T-helper 2 cell (primary cell): ENCODE results near the gene C1QA.
A peak's percentile ranks its signal among the peaks of the same experiment; 100 is the strongest.

Experiments
- DNase-seq, 5 experiments: peaks; one replicate each; pipeline versions ENCODE4 v3.0.0 to v3.0.0-alpha.2; 2012 to 2022

Gene C1QA

DNA sequence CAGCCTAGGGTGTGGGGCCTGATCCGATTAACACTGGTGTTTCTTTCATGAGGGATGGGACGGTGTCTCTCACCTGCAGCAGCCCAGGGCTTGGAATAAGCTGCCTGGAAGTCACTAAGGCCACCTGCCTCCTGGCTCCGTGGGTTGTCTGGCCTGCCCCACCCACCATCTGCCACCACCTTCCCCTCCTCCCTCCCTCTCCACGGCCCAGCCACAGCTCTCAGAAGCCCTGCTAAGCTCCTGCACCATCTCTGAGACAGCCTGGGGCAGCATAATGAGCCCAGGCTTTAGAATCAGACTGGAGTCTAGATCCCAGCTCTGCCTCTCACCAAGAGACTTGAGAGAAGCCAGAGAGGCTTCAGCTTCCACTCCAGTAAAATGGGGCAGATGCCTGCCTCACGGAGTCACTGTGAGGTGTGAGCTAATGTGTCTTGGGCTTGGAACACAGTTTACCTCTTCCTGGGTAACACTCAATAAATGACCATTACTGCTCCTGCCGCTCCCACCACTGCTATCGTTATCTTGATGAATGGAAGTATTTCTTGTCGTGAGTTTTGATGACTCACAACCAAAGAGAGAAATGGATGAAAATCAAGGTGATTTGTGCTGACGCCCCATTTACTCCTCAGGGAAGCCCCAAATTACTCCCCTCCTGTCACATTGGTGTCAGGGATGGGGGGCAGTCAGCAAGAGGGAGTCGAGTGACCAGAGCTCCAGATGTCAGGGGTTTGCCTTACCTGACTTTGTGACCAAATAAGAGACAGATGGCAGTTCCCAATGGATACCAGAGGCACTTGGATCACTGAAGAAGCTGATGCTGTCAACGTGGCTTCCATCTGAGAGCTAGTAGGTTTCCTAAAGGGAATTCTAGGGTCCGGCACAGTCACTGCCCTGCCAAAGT is 23.5 kb upstream of the C1QA start:
- DNase-seq = no peak

DNA sequence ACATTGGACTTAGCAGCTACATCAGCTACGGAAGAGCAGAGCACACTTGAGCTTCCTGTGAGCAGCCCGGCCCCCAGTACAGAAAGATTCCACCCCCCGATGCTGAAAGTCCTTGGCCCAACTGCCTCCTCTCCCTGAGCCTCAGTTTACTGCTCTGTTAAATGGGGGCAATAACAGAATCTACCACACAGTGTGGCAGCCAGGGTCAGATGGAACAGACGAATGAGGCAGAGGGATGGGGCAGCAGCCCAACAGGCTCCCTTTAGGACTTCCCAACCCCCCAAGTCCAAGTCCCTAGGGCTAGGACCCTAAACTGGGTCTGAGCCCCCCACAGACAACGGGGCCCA is 22.9 kb upstream of the C1QA start:
- no peak for DNase-seq

DNA sequence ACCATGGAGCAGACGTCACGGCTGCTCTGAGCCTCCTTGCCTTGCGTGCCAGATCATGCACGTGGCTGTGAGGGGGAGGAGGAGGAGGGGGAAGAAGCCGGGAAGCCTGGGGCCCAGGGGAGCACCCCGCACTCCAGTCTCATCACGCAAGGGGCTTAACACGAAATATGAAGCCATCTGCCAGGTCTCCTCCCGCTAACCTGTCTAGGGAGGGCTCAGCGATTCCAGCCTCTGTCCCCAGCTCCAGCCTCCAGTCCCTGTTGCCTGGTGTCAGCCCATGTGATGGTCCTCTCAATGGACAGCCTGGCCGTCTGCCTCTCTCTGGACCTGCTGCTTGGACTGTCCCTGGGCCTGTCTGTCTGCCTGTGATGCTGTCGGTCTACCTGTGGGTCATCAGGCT is 22.5 kb upstream of the C1QA start:
- no peak for DNase-seq

DNA sequence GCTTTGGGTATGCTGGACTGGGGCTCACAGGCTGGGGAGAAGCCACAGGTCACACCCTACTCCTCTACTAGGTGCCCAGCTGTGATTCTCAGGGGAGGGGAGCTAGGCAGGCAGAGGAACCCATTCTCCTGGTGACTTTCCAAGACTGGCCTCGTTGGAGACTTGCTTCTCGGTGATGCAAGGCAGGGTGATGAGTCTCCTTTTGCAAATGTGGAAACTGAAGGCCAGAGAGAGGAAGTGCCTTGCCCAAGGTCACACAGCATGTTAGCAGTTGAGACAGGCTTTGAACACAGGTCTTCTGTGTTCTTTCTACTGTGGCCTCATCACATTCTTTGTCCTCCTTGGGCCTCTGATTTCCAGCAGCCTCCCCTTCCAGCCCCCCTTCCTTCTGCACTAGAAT is 20.5 kb upstream of the C1QA start:
- DNase-seq = no peak

DNA sequence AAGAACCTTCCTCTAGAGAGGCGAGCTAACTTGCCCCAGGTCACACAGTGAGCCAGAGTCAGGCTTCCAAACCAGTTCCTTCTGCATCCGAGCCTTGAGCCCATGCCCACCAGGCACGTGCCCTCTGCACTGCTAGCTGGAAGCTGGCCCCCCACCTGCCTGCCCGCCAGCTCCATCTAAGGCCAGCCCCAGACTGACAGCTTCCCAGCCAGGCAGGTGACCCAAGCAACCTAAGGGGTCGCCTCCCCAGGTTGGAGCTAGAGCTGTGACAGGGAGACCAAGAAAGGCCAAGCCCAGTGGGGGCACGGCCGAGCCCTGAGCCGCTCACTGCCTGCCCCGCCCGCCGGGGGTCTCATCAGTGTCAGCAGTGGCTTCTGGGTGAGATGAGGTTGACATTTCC is 19.9 kb upstream of the C1QA start:
- DNase-seq = no peak

DNA sequence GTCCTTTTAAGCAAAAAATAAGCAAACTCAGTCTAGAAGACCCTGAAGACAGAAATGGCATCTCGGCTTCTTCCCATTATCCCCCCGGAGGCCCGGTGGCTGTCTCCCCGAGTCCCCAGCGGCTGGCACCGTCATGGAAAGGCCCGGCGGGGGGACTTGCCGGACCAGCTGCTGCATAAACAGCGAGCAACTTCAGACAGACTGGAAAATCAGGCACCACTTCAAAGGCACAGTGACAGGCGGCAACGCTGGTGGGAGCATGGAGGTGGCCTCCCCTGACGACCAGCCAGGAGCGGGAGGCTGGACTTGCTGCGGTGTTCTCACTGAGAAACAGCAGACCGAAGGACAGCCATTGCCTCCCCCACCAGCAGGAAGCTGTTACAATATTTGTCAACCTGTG is 18.4 kb upstream of the C1QA start:
- DNase-seq = no peak

DNA sequence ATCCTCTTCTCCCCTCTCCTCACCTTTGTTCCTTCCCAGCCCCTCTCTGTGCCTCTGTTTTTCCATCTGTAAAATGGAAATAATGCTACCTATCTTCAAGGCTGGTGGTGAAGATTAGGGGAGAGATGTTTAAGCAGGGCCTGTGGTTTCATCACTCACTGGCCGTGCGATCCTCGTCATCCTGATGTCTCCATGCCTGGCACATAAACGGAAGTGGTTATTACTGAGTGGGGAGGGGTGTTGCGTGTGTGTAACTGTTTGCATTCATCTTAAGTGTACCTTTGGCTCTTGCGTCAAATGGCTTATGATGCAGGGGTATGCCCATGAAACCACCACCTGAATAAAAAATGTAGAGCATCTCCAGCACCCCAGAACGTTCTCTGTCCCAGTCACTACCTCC is 17.2 kb upstream of the C1QA start:
- peak in 1 of 5 experiments; percentile 19 for DNase-seq

DNA sequence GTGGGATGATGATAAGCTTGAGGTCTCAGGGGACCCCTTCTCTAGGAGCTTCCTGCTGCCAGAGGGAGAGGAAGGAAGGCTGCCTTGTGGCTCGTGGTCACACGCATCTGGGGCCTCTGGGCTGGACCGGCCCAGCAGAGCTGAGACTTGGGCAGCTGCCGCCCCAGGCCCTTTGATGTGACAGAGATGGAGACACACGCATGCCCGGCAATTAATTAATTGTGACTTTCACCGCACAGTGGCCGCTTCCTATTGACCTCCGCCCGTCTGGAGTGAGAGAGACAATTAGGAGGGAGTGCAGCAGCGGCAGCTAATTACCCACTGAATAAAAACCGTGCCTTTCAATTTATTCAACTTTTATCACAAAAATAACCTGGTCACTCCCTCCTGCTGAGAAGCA is 16.6 kb upstream of the C1QA start:
- DNase-seq = no peak

DNA sequence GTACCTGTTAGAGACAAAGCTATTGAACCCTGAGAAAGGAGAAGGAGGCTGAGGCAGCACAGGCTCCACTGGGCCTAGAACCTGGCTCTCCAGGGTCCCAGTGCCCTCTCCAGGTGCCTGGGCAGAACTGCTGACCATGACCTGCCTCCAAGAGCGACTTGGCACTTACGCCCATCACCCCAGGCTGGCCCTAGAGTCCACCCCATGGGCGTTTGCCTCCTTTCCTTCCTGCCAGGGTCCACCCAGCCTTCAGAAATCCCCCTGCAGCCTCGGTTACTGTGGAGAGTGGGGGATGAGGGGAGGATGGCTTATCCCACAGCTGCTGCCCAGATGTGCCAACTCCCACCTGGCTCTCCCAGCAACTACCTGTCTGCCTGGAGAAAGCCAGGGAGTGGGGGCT is 14.7 kb upstream of the C1QA start:
- DNase-seq = no peak

DNA sequence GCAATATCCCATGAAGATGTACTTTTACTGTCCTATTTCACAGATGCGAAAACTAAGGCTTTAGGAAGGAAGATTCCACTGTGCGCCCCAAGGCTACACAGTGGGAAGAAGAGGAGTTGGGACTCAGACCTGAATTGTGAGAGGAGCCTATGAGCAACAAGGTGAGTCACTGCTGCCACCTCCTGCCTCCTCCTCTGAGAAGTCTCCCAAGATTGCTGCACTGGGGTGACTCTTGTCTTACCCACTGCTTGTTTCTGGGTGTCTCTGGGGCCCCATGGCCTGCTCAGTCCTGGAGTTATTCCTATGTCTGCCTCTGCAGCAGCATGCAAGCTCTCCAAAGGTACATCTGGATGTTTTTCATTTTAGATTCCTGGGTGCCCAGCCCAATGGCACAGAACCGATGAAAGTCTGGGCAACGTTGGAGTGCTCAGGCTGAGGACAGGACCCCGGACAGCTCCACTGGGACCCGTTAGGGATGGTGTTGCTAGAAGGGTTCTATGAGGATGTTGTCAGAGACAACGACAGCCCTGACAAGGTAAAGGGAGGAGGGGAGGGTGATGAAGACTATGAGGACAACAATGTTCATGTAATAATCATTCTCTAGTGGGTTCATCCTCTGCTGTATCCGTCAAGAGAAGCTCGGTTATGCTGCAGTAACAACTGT is 11.0 kb upstream of the C1QA start:
- DNase-seq = no peak

DNA sequence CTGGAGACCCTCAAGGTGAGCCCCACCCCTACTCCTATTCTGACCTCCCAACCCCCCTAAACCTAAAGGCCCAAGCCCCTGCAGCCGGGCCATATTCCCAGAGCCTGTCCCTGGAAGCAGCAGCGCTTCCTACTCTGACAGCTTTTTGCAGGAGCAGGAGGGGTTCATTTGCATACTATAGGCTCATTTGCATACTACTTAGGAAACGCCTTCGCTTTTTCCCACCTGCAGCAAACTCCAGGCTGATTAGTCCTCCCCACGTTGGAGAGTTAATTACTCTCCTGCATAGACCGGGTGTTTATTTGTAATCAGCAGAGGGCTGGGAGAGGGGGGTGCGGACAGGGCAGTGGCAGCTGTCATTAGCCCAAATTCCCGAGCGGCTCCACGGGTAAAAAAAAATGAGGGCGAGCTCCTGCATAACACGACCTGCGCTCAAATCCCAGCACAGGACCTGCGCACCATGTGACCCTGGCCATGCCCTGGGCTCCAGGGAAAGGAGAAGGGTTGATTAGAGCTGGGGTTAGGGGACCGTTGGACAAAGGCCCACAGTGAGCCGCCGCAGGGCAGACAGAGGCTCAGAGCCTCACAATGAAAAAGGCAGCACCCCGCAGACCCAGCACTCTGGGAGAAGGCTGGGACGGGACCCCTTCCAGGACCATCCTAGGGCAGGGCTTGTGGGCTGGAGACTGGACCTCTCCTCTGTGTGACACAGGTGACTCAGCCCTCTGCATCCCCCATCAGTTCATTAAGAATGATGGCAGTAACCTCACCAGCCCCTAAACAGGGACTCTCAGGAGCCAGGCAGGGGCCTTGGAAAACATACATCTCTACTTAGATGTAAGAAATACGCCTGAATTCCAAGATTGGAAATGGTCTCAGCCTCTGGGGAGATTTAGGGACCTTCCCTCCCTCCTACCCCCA is 9.9 kb upstream of the C1QA start:
- no peak for DNase-seq

DNA sequence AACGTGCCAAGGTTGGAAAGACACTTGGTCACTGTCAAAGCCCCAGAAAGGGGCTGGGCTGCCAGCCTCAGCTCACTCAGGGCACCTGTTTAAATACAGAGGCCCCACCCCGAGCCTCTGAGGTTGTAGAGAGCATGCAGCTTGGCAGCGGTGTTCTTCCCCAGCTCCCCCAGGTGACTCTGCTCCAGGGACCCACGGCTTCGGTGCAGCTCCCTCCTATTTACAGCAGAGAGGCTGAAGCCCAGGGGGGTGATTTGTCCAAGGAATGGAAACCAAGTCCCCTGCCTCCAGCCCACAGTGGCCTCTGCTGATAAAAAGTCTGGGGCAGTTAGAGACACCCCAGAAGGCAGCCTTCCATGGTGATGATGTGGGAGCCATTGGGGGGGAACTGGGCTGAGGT is 9.1 kb upstream of the C1QA start:
- no peak for DNase-seq

DNA sequence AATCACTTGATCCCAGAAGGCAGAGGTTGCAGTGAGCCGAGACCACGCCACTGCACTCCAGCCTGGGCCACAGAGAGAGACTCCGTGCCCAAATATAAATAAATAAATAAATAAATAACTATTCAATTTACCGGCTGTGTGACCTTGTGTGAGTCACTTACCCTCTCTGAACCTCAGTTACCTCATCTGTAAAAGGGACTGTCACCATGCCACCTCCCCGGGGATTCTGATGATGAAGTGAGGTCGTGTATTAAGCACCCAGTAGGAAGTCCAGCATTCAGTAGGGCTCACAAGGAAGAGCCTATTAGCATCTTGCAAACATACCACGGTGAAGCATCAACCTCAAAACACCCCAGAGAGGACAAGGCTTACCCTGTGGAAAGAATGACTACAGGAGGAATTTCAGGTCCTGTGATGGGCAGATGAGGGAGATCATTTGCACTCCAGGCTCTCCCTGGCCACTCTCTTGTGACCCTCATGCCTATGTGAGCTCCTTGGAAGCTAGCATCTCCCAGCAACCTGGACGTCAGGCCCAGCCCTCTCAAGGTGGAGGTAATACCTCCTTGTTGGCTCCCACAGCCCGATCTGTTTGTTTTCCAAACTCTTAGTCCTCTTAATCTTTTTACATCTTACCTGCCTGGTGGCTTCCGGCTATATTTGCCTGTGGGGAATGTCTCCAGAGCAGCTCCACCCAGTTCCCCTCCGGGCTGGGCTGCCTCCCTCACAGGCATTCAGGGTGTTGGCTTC is 7.6 kb upstream of the C1QA start:
- no peak for DNase-seq

DNA sequence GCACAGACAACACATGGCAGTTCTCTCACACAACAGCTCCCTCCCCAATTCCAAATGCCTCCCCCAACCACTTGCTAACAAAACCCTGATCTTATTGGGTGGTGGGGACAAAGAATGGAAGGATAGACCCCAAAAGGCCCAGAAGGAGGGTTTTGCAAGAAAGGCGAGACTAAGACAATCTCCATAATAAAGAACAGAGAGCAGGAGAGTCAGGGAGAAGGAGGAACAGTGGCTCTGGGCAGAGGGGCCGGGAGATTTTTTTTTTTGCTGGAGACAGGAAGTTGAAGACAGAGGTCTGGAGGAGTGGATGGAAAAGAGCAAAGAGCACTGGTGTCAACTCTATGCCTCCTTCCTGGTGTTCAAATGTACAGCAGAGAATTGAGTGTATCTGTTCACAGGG is 6.5 kb upstream of the C1QA start:
- DNase-seq = no peak

DNA sequence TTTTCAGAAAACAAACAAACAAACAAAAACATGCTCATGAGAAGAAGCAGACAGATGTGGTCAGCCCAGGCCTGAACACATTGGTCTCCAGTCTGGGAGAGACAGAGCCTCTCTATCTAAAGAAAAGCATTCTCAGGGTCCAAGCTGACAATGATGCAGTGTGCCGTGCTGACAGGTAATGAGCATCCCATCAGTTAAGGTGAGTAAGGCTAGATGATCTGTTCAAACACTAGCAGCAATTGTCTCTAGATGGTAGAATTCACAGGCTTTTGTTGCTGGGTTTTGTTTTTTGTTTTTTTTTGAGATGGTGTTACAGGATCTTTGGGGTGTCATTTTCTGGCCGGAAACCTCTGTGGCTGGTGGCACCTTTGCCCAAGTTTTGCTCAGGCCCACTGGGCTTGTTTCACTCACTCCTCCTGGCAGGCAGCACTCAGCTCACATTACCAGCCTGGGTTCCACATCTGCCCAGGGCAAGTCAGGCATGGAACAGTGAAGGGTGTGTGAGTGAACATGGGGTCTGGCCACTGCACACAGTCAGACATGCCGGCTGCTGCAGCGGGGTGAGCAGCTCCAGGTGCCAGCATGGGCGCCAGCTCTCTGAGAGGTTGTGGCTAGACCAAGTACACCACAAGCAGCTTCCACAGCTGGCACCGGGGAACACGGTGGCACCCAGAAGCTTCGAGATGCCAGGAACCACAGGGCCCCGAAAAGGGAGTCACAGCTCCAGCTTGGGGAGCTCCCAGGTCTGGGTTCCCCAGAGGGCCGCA is 2.5 kb upstream of the C1QA start:
- DNase-seq = no peak

DNA sequence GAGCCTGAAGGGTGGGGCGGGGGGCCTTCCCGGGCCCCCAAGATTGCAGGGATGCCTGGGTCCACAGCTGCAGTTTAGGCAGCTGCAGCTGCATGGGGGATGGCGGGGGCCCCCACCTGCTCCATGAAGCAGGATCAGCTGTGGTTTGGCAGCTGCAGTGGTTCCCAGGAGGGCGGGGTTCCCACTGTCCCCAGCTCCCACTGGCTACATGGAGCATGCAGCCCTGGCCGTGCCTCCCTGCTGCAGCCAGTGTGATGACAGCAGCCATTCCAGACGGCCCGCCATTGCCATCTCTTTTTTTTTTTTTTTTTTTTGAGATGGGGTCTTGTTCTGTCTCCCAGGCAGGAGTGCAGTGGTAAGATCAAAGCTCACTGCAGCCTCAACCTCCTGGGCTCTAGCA is 992 bp upstream of the C1QA start:
- no peak for DNase-seq

DNA sequence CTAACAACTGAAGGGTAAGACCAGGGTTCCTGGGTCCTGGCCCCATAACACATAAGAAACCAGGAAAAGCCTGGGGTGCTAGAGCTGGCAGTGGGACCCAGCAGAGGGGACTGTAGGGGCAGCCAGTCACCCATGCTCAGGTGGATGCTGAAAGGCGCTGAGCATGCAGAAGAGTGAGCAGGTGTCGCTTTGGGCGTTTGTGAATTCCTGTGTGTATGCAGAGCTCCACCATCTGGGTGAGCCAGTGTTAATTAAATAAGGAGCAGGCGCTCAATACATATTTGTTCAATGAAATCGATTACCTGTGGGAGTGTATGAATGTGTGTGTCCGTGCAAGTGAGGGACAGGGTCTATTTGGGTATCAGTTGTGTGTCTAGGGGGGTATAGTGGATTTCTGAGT is 499 bp downstream of the C1QA start:
- DNase-seq = no peak

DNA sequence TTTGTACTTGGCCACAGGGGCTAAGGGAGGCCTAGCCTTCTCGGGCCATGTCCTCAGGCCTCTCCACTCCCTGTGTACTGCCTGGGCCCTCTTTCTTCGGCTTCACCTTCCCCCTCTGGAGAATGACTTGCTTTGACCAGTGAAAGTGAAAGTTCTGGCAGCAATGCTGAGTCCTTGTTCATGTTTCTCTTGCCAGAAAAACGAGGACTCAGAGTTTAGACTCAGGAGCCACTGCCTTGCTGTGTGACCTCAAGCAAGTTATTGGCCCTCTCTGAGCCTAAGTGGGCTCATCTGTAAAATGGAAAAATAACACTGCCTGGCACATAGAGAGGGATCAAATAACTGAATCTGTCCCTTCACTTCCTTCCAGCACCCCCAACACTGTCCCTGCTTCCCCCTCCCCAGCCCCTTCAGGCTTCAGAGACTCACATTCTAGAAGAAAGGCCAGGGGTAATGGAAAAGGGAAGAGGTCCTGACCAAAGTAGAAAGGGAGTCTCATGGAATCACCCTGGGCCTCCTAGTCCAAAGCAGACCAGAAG is 1.5 kb downstream of the C1QA start:
- no peak for DNase-seq

DNA sequence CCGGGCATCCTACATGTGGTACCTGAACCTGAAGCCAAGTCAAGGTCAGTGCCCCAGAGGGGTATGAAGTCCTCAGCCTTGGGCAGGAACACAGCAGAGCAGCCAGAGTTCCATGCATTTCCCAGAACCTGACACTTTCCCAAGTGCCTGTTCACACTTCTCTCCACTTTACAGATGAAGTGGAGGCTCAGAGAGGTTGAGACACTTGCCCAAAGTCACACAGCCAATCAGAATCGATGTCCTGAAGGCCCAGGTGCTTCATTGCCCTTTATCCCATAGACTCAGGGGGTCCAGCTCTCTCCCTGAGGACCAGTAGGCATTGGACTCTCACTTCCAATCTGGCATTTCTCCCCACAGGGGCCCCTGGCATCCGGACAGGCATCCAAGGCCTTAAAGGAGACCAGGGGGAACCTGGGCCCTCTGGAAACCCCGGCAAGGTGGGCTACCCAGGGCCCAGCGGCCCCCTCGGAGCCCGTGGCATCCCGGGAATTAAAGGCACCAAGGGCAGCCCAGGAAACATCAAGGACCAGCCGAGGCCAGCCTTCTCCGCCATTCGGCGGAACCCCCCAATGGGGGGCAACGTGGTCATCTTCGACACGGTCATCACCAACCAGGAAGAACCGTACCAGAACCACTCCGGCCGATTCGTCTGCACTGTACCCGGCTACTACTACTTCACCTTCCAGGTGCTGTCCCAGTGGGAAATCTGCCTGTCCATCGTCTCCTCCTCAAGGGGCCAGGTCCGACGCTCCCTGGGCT is 2.2 kb downstream of the C1QA start:
- DNase-seq = no peak

DNA sequence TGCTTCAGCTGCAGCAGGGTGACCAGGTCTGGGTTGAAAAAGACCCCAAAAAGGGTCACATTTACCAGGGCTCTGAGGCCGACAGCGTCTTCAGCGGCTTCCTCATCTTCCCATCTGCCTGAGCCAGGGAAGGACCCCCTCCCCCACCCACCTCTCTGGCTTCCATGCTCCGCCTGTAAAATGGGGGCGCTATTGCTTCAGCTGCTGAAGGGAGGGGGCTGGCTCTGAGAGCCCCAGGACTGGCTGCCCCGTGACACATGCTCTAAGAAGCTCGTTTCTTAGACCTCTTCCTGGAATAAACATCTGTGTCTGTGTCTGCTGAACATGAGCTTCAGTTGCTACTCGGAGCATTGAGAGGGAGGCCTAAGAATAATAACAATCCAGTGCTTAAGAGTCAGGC is 2.9 kb downstream of the C1QA start:
- DNase-seq = no peak

DNA sequence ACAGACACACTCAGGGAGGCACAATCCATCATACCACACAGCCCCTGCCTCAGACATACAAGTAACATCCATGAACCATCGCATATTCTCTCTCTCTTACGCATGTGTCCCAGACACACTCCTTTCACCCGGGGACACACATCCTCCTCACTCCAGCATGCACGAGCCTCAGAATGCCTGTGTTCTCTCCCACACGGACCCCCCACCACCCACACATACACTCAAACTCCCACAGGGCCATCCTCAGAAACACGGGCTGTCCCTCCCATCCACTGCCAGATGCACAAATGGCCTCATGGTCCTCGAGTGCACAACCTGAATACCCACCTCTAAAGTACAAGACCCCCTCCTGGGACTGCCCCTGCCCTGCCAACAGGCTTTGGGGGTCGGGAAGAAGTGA is 4.8 kb downstream of the C1QA start:
- no peak for DNase-seq
